Amniotic stem cell (primary cell): Measurements from ENCODE around the gene AMPD3.
A peak's percentile ranks its signal among the peaks of the same experiment; 100 is the strongest.

Experiments used
- DNase-seq: peaks from one replicate; lab custom pipeline; 2025; lab: John Stamatoyannopoulos, UW

The AMPD3 gene

DNA sequence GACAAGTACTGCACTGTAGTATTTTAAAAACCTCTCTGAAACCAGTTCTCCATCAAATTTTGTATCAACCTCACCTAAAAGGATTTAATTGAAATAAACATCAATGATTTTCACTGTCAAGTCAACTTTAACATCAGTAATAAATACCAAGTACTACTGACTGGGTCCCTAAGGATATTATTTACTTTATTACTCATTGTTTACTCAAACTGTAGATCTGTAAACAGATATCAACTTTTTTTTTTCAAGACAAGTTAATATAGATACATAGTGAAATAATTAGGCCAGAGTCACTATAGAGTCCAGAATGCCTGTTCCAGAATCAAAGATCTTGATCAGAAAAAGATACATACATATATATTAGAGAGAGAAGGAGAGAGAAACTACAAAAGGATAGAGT lies 84.3 kb downstream of the AMPD3 start:
- DNase-seq, result no peak

DNA sequence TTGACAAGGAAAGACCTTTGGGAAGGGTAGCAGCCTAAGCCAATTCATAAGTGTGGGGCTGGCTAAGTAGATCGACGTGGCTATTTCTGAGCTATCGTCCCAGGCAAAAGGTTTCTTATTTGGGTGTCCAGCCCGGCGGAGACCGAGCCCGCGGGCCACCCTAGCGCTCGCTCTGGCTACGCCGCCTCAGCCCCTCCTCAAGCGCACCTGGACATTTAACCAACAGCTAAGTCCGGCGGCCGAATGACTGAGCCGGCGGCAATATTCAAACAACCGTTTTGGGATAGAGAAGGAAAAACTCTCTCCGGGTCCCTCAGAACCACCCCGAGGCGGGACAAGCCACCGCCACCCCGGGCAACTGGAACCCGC lies 85.5 kb downstream of the AMPD3 start:
- no peak for DNase-seq

DNA sequence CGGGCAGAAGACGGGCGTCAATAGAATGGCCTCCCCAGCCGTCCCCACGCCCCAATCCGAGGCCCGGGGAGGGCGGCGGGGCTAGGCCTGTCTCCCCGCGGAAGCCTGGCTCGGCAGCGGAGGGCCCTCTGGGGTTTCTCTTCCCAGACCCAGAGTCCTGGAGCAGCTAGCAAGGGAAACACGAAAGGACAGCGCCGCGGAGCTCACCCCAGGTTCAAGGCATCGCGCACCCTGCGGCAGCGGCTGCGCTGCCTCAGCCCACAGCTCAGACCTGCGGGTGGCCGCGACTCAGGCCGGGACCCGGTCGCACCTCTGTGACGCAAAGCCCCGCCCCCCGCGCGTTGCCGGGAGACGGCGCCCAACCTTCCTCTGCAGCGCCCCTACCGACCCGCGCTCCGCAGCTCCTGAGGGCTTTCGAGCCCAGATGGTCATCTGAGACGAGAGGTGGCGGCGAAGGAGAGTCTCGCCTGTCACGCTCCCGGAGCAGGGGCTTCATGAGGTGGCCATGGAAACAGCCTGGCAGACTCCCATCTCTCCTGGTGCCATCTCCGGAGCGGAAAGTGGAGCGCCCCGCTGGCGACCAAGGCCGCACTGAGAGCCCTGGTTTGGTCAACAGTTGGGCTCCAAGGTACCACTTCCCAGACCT lies 86.0 kb downstream of the AMPD3 start, which contains the start of gene RNF141:
Gene RNF141, minus strand, starts transcription at position 273 of the 646 bp plus-strand sequence. CDS start 7,029 bp downstream, outside the sequence.
- DNase-seq, result peak; percentile 82

DNA sequence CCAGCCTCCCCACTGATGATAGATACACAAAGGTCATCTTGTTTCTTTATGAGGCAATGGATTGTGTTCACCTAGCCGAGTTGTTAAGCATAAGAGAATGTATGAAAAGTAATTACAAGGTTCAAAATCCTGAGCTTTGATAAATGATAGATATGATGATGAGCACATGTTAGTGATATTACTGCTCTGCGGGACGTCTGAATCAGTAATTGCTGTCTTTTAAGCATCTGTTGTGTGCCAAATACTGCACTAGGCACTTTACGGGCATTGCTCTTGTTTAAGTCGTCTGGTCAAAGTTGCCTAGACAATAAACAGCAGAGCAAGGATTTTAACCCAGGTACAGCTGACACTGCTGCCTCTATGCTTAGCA lies 86.5 kb downstream of the AMPD3 start:
- DNase-seq, result no peak

DNA sequence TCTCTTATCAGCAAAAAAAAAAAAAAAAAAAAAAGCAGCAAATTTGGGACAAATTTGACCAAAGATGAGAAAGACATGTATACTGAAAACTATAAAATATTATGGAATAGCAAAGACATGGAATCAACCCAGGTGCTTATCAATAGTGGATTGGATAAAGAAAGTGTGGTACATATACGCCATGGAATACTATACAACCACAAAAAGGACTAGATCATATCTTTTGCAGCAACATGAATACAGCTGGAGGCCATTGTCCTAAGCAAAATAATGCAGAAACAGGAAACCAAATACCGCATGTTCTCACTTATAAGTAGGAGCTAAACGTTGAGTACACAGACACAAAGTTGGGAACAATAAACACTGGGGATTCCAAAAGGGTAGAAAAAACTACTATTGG lies 87.7 kb downstream of the AMPD3 start:
- no peak for DNase-seq

DNA sequence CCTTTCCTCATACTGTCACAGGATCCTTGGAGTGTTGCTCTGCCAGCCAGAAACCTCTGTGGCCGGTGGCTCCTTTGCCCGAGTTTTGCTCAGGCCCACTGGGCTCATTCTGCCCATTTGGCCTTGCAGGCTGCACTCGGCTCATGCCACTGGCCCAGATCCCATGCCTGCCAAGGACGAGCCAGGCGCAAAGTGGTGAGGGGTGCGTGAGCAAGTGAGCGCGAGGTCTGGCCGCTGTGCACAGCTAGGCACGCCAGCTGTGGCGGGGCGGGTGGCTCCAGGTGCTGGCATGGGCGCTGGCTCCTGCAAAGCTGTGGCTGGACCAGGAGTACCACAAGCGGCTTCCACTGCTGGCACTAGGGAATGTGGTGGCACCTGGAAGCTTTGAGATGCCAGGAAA lies 88.7 kb downstream of the AMPD3 start:
- DNase-seq, result no peak

DNA sequence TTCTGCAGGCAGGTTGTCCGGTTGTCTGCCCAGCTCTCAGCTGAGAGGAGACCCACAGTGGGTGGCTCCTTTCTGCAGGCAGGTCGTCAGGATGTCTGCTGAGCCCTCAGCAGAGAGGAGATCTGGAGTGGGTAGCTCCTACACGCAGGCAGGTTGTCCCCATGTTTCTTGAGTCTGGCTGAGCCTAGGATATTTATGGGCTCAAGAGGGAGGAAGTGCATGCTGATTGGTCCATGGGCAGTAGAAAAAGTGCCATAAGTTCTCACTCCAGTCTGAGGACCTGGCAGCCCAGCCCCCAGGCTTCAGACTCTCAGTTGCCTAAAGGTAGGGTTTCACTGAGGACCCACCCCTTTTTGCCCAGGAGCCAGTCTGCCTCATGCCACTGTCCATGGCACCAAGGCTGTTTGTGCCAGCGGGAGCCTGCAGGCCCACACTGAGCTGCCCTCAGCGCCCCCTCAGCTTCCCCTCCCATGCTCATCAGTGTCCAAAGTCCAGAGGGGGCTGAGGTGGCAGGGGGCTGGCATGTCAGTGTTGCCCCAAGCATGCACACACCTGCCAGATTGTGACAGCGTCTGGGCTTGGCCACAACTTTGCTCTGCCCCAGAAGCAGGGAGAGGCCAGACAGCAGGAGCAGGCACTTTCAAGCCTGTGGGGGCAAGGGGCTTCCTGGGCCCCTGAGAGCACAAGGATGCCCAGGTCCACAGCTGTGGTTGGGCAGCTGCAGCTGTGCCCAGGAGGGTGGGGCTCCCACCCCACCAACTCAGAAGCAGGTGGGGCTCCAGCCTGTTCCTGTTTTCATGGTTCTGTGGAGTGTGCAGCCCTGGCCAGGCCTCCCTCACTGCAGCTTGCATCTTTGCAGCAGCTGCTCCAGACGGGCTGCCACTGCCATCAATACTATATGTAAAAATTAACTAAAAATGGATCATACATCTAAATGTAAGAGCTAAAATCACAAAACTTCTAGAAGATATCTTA lies 89.7 kb downstream of the AMPD3 start:
- DNase-seq, result no peak

DNA sequence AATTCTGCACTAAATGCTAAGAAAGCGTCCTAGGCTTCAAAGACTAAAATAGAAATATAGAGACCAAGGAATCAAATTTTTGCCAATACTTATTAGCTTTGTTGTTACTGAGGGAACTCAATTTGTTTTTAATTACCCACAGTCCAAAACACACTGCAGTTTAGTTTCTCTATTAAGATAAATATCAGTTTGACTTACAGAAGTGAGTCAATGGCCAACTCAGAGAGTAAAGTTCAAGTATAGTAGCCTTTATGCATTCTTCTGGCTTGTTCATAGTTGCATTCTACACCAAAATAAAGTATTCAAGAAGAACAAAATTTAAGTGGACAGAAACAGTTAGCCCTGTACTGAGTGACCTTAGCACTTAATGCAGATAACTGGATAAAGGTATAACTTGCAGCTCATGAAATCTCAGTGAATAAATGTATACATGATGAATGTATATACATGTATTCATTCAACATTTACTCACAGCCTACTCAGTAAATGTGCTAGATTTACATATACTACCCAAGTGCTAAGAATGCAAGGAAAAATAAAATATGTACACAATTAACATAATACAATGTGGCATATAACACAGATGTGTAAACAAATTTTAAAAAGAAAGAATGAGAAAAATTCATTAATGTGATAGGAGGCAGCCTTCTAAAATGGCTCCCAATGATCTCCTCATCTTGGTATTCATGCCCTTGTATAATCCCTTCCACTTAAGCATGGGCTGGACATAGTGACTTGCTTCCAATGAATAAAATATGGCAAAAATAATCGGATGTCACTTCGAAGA lies 95.6 kb downstream of the AMPD3 start:
- peak; percentile 36 for DNase-seq

DNA sequence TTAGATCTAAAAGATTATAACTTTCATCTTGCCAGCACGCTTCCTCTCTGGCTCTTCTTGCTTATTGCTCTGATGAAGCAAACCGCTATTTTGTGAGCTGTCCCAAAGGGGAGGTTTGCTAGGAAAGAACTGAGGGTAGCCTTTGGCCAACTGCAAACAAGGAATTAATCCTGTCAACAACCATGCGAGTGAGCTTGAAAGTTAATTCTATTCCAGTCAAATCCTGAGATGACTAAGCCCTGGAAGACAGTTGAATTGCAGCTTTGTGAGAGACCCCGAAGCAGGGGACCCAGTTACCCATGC lies 96.2 kb downstream of the AMPD3 start:
- DNase-seq, result no peak

DNA sequence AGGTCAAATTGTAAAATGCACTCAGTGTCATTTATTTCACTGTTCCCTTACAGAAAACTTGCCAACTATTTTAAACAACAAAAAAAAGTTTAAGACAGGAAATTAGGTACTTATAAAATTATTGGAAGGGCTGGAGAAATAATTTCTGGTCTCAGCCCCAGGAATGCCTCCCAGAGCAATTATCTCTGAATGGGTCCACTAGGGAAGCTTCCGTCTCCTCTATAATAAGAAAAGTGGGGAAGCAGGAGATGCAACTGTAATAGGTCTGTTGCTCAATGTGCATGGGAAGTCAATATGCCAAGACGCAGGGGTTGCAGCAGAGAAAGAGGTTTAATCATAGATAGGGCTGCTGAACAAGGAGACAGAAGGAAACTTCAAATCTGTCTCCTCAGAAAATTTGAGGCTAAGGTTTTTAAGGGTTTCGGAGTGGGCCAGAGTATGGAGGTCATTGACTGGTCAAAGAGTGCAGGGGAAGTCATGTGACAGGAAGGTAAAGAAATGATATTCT lies 96.8 kb downstream of the AMPD3 start:
- no peak for DNase-seq

DNA sequence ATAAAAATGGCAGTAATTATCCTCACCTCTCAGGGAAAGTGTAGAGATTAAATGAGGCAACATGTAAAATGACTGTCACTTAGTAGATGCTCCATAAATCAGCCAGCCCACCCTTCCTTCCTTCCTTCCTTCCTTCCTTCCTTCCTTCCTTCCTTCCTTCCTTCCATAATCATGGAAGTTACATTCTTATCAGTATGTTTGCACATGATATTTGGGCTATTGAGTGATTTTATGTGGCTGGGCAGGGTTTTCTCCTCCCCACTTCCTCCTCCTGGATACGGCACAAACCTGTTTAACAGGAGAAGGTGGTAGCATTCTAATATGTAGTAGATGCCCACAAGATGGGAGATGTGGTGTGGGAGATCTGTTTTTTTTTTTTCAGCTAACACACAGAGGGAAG lies 101.5 kb downstream of the AMPD3 start:
- DNase-seq, result no peak
